ENCODE measurements around the gene PLEKHA1. TPM values are rescaled to one million over a fixed set of nuclear protein-coding genes. Genes with fewer than 3 reads are reported as not detected.

PLEKHA1 gene
- total and polyA plus RNA-seq, 2 of the 13 experiments (the other 11 are each of a cell fraction or from before 2014, with no cell fraction given): 32.2 to 53.3 TPM

DNA sequence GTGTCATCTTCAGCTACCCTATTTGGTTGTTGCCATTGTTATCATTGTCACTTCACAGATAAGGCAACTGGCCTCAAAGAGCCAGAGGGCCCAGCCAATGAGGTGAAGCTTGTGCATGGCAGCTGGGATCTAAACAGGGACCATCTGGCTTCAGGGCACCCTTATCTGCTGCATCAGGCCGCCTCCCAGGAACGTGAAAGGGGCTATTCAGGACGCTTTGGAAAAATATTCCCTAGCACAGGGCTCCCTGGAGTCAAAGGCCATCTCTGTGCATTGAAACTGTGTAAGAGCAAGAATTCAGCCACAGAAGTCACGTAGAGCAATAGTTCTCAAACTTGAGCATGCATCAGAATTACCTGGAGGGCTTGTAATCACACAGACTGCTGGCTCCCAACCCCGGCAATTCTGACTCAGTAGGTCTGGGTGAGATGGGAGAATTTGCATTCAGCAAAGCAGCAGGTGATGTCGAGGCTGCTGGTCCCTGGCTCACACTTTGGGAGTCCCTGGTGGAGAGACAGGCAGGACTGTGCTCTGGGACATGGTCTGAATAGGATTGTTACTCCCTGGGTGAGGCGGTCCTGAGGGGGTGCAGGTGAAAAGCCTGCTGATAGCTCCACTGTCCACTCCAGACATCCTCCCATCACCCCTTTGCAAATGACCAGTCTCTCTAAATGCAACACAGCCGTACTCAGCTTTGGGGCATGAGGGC lies 21.5 kb upstream of the PLEKHA1 start (continued):
- TF ChIP-seq ZNF331 (CRISPR knock-in tag; IDR thresholded peaks at IDR 0.05) (peak; percentile 41; the same call in 1 of the 2 replicates), KLF11 (CRISPR knock-in tag; IDR thresholded peaks at IDR 0.05) (no peak), PPARG (CRISPR knock-in tag; conservative IDR thresholded peaks at IDR 0.05) (no peak), NFE2L1 (CRISPR knock-in tag; IDR thresholded peaks at IDR 0.05; ENCODE audit: borderline replicate concordance) (no peak), ZBTB42 (CRISPR knock-in tag; IDR thresholded peaks at IDR 0.05) (no peak), CBFB (CRISPR knock-in tag; IDR thresholded peaks at IDR 0.05) (no peak), HOXA5 (CRISPR knock-in tag; IDR thresholded peaks at IDR 0.05) (no peak), SPEN (CRISPR knock-in tag; IDR thresholded peaks at IDR 0.05; ENCODE audit: low read depth) (no peak), RBM39 (IDR thresholded peaks at IDR 0.05; ENCODE audit: low read depth, low read length, poor library complexity, severe bottlenecking) (no peak), MTA1 (CRISPR knock-in tag; IDR thresholded peaks at IDR 0.05; ENCODE audit: borderline replicate concordance) (no peak), ZNF317 (CRISPR knock-in tag; IDR thresholded peaks at IDR 0.05) (no peak), ZNF629 (CRISPR knock-in tag; conservative IDR thresholded peaks at IDR 0.05) (no peak), ZFP82 (CRISPR knock-in tag; IDR thresholded peaks at IDR 0.05; ENCODE audit: borderline replicate concordance) (no peak), RARG (CRISPR knock-in tag; IDR thresholded peaks at IDR 0.05; ENCODE audit: low read depth) (no peak), AGO2 (optimal IDR thresholded peaks at IDR 0.05; ENCODE audit: low read depth, low read length) (no peak)
- TF ChIP-seq, protein P1, sequence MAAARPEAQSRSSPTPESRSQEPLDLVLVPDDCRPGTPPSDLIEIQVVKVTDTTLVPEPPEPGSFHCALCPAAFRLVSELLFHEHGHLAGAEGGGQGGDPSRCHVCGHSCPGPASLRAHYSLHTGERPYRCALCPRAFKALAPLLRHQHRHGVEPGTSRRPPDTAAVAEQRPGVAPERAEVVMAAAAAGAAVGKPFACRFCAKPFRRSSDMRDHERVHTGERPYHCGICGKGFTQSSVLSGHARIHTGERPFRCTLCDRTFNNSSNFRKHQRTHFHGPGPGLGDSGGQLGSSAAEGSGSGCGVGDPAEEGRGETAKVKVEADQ (CRISPR knock-in tag; IDR thresholded peaks at IDR 0.05; ENCODE audit: borderline replicate concordance): no peak
- TF ChIP-seq, protein P2, sequence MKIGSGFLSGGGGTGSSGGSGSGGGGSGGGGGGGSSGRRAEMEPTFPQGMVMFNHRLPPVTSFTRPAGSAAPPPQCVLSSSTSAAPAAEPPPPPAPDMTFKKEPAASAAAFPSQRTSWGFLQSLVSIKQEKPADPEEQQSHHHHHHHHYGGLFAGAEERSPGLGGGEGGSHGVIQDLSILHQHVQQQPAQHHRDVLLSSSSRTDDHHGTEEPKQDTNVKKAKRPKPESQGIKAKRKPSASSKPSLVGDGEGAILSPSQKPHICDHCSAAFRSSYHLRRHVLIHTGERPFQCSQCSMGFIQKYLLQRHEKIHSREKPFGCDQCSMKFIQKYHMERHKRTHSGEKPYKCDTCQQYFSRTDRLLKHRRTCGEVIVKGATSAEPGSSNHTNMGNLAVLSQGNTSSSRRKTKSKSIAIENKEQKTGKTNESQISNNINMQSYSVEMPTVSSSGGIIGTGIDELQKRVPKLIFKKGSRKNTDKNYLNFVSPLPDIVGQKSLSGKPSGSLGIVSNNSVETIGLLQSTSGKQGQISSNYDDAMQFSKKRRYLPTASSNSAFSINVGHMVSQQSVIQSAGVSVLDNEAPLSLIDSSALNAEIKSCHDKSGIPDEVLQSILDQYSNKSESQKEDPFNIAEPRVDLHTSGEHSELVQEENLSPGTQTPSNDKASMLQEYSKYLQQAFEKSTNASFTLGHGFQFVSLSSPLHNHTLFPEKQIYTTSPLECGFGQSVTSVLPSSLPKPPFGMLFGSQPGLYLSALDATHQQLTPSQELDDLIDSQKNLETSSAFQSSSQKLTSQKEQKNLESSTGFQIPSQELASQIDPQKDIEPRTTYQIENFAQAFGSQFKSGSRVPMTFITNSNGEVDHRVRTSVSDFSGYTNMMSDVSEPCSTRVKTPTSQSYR (CRISPR knock-in tag; IDR thresholded peaks at IDR 0.05; ENCODE audit: borderline replicate concordance): no peak
- TF ChIP-seq, protein P3, sequence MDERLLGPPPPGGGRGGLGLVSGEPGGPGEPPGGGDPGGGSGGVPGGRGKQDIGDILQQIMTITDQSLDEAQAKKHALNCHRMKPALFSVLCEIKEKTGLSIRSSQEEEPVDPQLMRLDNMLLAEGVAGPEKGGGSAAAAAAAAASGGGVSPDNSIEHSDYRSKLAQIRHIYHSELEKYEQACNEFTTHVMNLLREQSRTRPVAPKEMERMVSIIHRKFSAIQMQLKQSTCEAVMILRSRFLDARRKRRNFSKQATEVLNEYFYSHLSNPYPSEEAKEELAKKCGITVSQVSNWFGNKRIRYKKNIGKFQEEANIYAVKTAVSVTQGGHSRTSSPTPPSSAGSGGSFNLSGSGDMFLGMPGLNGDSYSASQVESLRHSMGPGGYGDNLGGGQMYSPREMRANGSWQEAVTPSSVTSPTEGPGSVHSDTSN (CRISPR knock-in tag; IDR thresholded peaks at IDR 0.05): no peak
- TF ChIP-seq, protein P4, sequence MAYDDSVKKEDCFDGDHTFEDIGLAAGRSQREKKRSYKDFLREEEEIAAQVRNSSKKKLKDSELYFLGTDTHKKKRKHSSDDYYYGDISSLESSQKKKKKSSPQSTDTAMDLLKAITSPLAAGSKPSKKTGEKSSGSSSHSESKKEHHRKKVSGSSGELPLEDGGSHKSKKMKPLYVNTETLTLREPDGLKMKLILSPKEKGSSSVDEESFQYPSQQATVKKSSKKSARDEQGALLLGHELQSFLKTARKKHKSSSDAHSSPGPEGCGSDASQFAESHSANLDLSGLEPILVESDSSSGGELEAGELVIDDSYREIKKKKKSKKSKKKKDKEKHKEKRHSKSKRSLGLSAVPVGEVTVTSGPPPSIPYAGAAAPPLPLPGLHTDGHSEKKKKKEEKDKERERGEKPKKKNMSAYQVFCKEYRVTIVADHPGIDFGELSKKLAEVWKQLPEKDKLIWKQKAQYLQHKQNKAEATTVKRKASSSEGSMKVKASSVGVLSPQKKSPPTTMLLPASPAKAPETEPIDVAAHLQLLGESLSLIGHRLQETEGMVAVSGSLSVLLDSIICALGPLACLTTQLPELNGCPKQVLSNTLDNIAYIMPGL (CRISPR knock-in tag; IDR thresholded peaks at IDR 0.05; ENCODE audit: borderline replicate concordance in 1 of 2, low read depth in 1 of 2): no peak
- TF ChIP-seq, protein P5, sequence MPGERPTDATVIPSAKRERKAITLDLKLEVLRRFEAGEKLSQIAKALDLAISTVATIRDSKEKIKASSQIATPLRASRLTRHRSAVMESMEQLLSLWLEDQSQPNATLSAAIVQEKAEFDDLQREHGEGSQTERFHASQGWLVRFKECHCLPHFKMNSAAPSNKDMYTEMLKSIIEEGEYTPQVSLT (CRISPR knock-in tag; IDR thresholded peaks at IDR 0.05; ENCODE audit: borderline replicate concordance, low read depth): no peak
- TF ChIP-seq, protein P6, sequence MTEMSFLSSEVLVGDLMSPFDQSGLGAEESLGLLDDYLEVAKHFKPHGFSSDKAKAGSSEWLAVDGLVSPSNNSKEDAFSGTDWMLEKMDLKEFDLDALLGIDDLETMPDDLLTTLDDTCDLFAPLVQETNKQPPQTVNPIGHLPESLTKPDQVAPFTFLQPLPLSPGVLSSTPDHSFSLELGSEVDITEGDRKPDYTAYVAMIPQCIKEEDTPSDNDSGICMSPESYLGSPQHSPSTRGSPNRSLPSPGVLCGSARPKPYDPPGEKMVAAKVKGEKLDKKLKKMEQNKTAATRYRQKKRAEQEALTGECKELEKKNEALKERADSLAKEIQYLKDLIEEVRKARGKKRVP (CRISPR knock-in tag; IDR thresholded peaks at IDR 0.05): no peak
